Breast epithelium (tissue), 3 donors: ENCODE measurements around the gene NRP1.

Source experiments
- CTCF ChIP-seq, 3 donors: fragments of 450-650 bp; IDR thresholded peaks; one replicate each; pipeline ENCODE4 v1.5.1; 2016 to 2017; ENCODE audit warnings: antibody characterized with exemption in 3 of 3, mild to moderate bottlenecking in 3 of 3, moderate library complexity in 3 of 3
- POLR2A ChIP-seq: fragments of 450-650 bp; IDR thresholded peaks from one replicate; pipeline ENCODE4 v1.6.1; 2016; ENCODE audit warnings: antibody characterized with exemption, mild to moderate bottlenecking, moderate library complexity
- POLR2AphosphoS5 ChIP-seq, 3 donors: sonication (generic); formaldehyde crosslinking; IDR thresholded peaks; one replicate each; pipeline ENCODE4 v1.6.1; 2017; ENCODE audit warnings: antibody characterized with exemption in 3 of 3

DNA sequence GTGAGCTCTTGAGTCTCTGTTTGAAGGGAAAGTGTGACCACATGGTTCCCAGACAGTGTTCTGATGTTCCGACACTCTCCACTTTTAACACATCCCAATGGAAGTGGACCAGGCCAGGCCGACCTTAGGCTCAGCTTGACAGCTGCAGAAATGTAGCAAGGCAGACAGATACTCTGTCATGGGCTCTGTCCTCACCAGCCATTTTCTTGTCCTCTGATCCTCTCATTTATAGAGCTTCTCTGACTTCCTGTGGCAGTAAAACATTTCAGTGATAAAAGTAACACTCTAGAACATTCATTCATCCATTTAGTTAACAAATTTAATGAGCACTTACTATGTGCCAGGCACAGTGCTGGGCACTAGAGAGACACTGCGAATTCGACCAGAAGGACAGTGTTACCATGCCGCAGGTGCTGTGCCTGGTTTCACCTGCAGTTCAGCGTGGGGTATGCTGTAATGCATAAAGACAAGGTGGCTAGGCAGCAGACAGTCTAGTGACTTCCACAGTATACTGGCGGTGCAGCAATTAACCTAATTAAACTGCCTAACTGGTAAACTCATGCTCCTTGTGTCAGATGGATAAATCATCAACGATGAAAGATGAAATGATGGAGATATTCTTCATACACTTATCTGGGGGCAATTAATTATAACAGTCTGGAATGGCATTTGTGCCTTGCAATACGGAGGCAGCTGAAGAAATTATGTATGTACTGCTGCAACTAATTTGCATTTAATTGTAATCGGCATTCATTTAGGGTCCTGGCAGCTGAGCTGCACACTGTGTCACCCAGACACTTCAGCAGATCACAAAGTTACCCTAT is 188.1 kb downstream of the NRP1 start:
- no peak for TF ChIP-seq CTCF (IDR thresholded peaks at IDR 0.05)
- TF ChIP-seq POLR2A: no peak
- no peak for TF ChIP-seq POLR2AphosphoS5 (IDR thresholded peaks at IDR 0.05)
